Memory B cell (primary cell): ENCODE data around the gene CELSR1.
A peak's percentile ranks its signal among the peaks of the same experiment; 100 is the strongest.

Experiments
- ATAC-seq: fragments of 150-1000 bp; cut with Tn5 transposase; 2 replicates; pipeline ENCODE4 v1.10.0; 2021; ENCODE audit warnings: low read depth, mild to moderate bottlenecking, moderate library complexity
- DNase-seq, 2 donors: peaks; one replicate each; pipeline ENCODE4 v3.0.0; 2022; ENCODE audit warnings: low spot score in 2 of 2
- H3K27ac Mint-ChIP-seq: one replicate; pipeline ENCODE4 v1.8.0; 2022; ENCODE audit warnings: mild to moderate bottlenecking, moderate library complexity, mixed read lengths
- H3K27me3 Mint-ChIP-seq: one replicate; pipeline ENCODE4 v1.8.0; 2022; ENCODE audit warnings: mixed read lengths
- H3K36me3 Mint-ChIP-seq: one replicate; pipeline ENCODE4 v1.8.0; 2022; ENCODE audit warnings: mild to moderate bottlenecking, mixed read lengths
- H3K4me1 Mint-ChIP-seq: one replicate; pipeline ENCODE4 v1.8.0; 2022; ENCODE audit warnings: mixed read lengths
- H3K4me3 Mint-ChIP-seq: one replicate; pipeline ENCODE4 v1.8.0; 2022; ENCODE audit warnings: mild to moderate bottlenecking, moderate library complexity, mixed read lengths
- H3K9me3 Mint-ChIP-seq: one replicate; pipeline ENCODE4 v1.8.0; 2022; ENCODE audit warnings: mixed read lengths

Gene CELSR1

DNA sequence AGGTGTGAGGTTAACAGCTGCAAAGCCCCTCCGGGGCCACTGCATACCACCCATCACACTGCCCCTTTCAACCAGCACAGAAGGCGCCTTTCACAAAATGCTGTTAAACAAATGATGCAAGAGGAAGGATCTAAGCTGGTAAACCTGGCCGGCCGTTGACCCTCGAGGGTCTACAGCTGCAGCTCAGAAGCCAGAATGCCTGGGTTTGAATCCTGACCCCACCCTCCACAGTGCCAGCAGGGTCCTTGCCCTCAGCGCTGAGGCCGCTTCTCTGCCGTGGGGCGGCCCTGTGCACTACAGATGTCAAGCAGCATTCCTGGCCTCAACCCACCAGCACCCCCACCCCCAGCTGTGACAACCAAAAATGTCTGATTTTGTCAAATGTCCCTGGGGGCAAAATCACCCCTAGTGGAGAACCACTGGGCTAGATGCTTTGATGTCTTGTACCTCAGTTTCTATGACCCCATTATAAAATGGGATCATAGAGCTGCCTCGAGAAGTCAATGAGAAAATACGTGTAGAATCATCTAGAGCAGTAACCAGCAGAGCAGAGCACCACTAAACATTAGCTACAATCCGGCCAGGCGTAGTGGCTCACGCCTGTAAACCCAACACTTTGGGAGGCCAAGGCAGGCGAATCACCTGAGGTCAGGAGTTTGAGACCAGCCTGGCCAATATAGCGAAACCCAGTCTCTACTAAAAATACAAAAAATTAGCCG, 77.9 kb downstream of the CELSR1 start:
- Mint-ChIP-seq H3K4me1 (peaks cover 4% of the 10 kb centered on the region), H3K27ac (no peak overlapping the region), H3K36me3 (no peaks in the 10 kb centered on the region), H3K9me3 (no peaks in the 10 kb centered on the region), H3K4me3 (no peak overlapping the region), H3K27me3 (peaks cover 22% of the 10 kb centered on the region)
- ATAC-seq (no peak), DNase-seq (no peak)

DNA sequence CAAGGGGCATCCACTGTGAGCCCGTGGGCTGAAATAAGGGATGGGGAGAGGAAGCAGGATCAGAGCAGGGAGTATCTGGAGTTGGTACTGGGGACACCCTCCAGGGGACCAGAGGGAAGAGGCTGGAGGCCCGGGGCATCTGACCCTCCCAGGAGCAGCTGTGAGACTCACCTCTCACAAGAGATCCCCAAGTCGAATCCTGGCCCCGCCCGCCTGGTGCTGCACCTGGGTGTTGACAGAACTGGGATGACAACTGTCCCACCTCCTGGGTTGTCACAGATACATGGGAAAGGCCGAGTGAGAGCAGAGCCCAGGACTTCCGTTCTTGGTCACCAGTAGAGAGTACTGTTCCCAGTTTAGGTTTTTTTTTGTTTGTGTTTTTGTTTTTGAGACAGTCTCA, 78.9 kb downstream of the CELSR1 start:
- Mint-ChIP-seq H3K9me3 (no peaks in the 10 kb centered on the region), H3K4me3 (no peak overlapping the region), H3K27ac (no peak overlapping the region), H3K36me3 (no peaks in the 10 kb centered on the region), H3K27me3 (peaks cover 19% of the 10 kb centered on the region), H3K4me1 (peaks cover 4% of the 10 kb centered on the region)
- DNase-seq = no peak
- ATAC-seq = no peak

DNA sequence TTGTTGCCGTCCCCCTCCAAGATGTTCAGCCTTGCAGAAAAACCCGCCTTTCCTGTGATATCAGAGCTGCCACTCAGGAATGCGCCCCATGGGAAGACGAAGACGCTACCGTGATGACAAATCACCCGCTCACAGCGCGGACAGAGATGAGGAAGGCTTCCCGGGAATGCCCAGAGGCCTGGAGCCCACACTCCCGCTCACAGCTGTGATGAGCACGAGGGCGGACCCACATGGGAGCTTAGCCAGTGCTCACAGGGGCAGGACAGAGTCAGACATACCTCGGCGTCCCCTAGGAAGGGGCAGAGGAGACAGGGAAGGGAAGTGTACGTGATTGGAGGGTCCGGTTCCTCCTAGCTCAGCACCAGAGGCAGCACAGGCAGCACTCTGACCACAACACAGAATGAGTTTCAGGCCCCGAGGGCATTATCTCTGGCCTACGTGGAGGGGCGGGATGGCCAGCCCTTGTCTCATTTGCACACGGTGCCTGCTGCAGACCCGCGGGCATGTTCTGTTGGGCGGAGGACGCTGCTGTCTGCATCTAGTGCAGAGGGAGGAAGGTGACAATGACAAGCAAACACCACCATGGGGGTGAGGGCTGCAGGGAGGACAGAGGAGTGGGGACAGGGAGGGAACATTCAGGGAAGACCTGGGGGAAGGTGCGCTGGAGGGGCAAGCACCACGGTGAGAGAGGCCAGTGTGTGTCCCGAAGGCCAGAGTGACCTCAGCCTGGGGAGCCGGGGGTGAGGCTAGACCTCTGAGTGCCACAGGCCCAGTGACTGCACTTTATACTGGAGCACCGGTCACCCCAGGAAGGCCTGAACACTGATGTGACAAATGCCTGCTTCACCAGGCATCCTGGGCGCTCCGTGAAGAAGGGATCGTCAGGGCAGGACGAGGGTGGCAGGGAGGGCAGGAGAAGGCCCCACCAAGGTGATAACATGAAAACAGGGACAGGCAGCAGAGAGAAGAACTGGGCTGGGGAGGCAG, 79.6 kb downstream of the CELSR1 start:
- Mint-ChIP-seq H3K27ac (peak overlapping the region; percentile 42), H3K4me1 (peaks cover 4% of the 10 kb centered on the region), H3K27me3 (peaks cover 19% of the 10 kb centered on the region), H3K36me3 (no peaks in the 10 kb centered on the region), H3K9me3 (no peaks in the 10 kb centered on the region), H3K4me3 (no peak overlapping the region)
- ATAC-seq = no peak
- no peak for DNase-seq

DNA sequence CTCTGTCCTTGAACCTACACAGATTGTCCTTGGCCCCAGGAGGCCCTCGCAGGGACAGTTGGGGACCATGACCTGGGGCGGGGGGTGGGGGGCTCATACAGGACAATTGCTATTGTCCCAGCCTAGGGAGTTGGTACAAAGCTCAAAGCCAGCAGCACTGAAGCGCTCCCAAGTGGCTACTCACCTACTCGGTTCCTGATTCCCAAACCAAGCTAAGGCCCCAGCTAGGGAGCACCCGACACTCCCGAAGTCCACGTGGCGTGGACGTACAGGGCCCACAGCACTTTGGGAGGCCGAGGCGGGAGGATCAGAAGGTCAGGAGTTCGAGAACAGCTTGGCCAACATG, 80.6 kb downstream of the CELSR1 start:
- no peak overlapping the region for H3K27ac Mint-ChIP-seq
- H3K27me3 Mint-ChIP-seq = peaks cover 19% of the 10 kb centered on the region
- H3K36me3 Mint-ChIP-seq = no peaks in the 10 kb centered on the region
- H3K9me3 Mint-ChIP-seq = no peaks in the 10 kb centered on the region
- DNase-seq (no peak), ATAC-seq (no peak)
- no peak overlapping the region for H3K4me3 Mint-ChIP-seq
- peaks cover 4% of the 10 kb centered on the region for H3K4me1 Mint-ChIP-seq

DNA sequence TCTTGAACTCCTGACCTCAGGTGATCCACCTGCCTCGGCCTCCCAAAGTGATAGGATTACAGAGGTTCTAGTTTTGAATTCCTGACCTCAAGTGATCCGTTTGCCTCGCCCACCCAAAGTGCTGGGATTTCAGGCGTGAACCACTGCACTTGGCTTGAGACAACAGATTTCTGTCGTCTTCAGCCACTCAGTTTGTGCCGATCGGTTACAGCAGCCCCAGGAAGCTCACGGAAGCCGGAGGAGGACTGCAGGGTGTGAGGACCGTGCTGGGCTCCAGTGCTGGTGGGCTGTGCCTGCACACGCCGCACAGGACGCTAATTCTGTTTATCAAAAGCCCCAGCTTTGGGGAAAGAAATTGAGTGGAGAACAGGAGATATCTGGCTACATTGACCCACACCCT, 82.0 kb downstream of the CELSR1 start:
- DNase-seq (no peak), ATAC-seq (no peak)
- H3K36me3 Mint-ChIP-seq = no peaks in the 10 kb centered on the region
- H3K4me1 Mint-ChIP-seq = peaks cover 4% of the 10 kb centered on the region
- no peak overlapping the region for H3K27ac Mint-ChIP-seq
- H3K4me3 Mint-ChIP-seq = no peak overlapping the region
- peaks cover 19% of the 10 kb centered on the region for H3K27me3 Mint-ChIP-seq
- H3K9me3 Mint-ChIP-seq = no peaks in the 10 kb centered on the region

DNA sequence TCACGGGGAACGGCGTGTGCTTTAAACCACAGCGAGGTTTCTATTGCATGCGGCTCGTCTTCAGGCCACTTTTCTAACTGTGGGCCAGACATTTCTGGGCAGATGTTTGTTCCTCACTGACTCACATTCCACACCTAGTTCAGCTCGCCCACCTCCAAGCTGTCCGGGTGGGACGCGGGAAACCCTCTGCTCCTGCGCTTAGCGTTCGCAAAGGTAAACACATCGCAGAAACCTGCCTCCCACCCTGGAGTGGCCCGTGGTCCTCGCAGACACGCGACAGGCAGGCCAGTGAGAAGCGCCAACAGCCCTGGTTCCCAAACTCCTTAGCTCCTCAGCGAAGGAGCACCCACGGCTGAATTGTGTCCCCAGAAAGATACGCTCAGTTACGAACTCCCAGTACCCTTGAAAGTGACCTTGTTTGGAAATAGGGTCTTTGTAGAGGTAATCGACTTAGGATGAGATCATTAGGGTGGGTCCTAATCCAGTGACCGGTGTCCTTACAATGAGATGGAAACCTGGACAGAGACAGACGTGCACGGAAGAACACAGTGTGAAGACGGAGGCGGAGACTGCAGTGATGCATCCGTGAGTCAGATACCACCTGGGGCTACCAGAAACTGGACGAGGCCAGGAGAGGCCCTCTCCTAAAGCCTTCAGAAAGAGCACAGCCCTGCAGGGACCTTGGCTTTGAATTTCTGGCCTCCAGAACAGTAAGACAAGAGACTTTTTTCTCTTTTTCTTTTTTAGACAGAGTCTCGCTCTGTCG, 82.7 kb downstream of the CELSR1 start:
- DNase-seq (no peak), ATAC-seq (no peak)
- Mint-ChIP-seq H3K36me3 (no peaks in the 10 kb centered on the region), H3K27ac (no peak overlapping the region), H3K9me3 (no peaks in the 10 kb centered on the region), H3K4me3 (no peak overlapping the region), H3K27me3 (peaks cover 16% of the 10 kb centered on the region), H3K4me1 (peaks cover 4% of the 10 kb centered on the region)

DNA sequence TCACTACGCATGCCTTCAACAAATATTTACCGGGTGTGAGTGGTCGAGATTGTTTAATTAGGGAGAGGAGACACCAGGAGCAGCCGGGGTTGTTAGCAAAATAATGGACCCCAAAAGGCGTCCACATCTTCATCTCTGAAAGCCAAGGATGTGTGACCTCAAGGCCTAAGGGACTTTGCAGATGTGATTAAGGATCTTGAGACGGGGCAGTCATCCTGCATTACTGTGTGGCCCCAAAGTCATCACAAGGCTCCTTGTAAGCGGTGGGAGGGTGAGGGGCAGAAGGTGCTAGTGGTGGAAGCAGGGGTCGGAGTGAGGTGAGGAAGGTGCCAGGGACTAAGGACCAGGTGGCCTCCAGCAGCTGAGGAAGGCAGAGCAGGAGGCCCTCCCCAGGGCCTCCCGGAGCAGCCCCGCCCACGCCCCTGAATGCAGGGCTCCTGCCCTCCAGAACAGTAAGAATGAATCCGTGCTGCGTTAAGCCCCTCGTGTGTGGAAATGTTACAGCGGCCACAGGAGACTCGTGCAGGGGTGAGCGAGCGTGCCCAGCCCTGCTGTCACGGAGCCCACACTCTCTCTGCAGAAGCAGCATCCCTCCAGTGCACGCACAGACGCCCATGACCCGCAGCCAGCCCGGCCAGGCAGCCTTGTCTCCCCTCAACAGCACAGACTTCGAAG, 83.5 kb downstream of the CELSR1 start:
- Mint-ChIP-seq H3K27me3 (peaks cover 22% of the 10 kb centered on the region), H3K9me3 (peaks cover 3% of the 10 kb centered on the region)

DNA sequence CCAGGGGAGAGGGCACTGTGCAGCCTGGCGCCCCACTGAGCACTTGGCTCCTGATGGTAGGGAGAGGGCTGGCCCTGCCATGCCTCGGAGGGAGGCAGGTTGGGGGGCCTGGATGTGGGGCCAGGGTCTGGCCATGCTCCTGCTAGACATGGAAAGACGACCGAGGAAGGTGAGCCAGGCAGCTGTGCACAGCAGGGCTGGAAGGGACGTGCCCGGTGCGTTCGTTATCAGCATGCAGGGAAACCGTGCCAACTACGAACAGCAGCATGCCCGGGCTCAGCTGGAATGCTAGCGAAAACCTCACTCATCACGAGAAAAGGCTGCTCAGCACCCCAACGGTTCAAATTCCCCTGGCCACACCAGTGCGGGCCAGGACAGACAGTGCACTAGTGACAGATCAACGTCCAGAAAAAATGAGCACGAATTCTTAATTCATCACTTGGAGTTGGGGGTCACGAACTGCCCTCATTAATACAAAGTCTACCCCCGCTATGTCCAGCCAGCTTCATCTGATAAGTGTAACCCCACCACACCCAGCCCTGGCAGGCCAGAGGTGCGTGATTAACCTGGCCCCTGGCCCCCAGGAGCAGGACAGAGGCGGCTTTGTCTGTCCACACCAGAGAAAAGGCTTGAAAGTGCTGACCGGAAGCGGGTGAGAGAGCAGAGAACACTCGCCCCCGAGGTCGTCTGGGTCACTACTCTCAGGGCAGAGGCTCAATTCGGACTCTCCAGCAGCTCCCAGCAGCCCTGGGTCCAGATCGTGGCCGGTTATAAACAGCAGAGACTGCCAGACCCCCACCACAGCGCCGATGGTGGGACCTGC, 84.2 kb downstream of the CELSR1 start:
- DNase-seq (no peak), ATAC-seq (no peak)
- H3K4me3 Mint-ChIP-seq = no peak overlapping the region
- peaks cover 1% of the 10 kb centered on the region for H3K4me1 Mint-ChIP-seq
- H3K27me3 Mint-ChIP-seq = peaks cover 20% of the 10 kb centered on the region
- H3K9me3 Mint-ChIP-seq = peaks cover 3% of the 10 kb centered on the region
- H3K27ac Mint-ChIP-seq = no peak overlapping the region
- peaks cover 2% of the 10 kb centered on the region for H3K36me3 Mint-ChIP-seq

More for the DNA sequence above, 83.5 kb downstream of the CELSR1 start:
- ATAC-seq = no peak
- no peak overlapping the region for H3K4me3 Mint-ChIP-seq
- H3K27ac Mint-ChIP-seq = no peak overlapping the region
- no peak for DNase-seq
- peaks cover 2% of the 10 kb centered on the region for H3K36me3 Mint-ChIP-seq
- H3K4me1 Mint-ChIP-seq = peaks cover 4% of the 10 kb centered on the region

DNA sequence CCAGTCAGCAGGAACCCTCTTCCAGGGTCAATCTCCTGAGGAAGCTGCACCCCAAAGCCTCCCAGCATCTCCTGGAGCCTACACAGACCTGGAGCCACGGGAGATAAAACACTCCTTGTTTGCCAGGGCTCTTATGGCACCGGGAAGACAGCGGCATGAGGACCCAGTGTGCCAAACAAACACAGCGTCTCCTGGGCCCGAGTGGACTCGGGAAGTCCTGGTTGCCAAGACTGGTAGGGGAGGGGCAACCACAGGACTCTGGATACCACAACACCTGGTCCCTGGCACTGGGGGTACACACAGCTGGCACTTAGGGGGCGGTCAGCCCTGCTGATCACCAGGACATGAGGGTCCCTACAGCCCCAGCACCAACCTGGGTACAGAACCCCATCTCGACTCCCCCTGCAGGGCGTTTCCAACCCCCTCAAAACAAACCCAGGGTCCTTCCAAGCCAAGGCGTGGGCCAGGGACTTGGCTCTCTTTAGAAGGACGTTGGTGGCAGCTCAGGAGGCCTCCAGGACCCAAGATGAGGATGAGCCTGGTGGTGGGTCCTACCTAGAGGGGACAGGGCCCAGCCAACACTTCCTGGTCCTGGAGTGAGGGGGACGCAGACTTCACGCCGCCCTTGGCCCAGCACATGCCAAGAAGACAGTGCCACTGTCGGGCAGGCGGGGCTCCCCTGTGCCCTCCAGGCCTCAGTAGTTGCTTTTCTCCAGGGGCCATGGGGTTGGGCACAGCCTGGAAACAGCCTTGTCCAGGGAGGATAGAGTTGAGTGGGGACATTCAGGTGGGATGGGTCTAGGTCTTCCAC, 85.0 kb downstream of the CELSR1 start:
- no peak for DNase-seq
- Mint-ChIP-seq H3K9me3 (peaks cover 3% of the 10 kb centered on the region), H3K27ac (no peak overlapping the region), H3K4me1 (no peaks in the 10 kb centered on the region), H3K4me3 (no peak overlapping the region), H3K27me3 (peaks cover 12% of the 10 kb centered on the region), H3K36me3 (peaks cover 2% of the 10 kb centered on the region)
- no peak for ATAC-seq

DNA sequence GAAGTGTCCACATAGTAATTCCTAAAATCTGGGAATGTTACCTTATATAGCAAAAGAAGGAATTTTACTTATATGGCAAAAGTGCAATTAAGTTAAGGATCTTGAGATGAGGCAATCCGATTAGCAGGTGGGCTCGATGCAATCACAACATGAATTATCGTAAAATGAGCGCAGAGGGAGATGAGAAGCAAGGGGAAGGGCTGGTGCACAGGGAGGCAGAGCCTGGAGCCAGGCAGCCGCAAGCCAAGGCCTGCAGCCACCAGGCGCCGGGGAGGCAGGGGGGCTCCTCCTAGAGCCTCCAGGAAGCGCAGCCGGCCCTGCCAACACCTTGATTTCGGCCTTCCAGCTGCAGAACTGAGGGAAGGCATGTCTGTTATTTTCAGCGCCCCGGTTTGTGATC, 85.7 kb downstream of the CELSR1 start:
- H3K27ac Mint-ChIP-seq = no peak overlapping the region
- peaks cover 2% of the 10 kb centered on the region for H3K36me3 Mint-ChIP-seq
- no peaks in the 10 kb centered on the region for H3K4me1 Mint-ChIP-seq
- H3K9me3 Mint-ChIP-seq = peaks cover 3% of the 10 kb centered on the region
- DNase-seq (no peak), ATAC-seq (no peak)
- no peak overlapping the region for H3K4me3 Mint-ChIP-seq
- peaks cover 11% of the 10 kb centered on the region for H3K27me3 Mint-ChIP-seq

DNA sequence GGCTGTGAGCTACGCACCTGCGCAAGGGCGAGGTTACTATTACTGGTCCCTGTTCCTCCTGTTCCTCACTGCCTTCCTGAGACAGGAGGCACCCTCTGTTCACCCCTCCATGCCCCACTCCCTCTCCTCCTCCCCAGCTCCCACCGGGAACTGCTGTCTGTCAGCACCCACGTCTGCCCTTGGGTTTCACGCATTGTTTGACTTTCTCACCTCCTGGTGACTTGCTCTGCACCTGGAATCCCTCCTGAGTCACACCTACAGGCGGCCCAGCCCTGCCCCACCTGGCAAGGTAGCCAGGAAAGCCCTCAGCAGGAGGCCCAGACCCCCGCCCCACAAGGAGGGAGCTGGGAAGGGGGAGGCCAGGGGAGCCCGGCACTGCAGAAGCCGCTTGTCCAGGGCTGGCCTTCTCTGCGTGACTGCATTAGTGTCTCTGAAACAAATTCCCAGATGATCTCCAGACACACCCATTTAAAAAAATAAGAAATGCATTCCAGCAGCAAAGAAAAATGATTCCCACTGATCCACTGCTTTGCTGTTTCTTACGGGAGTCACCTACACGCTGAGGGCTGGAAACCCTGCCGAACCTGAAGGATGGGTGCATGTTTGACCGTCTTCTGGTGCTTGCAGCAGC, 86.4 kb downstream of the CELSR1 start:
- Mint-ChIP-seq H3K27me3 (peaks cover 11% of the 10 kb centered on the region), H3K9me3 (peaks cover 3% of the 10 kb centered on the region), H3K4me3 (no peak overlapping the region), H3K36me3 (peaks cover 2% of the 10 kb centered on the region), H3K4me1 (no peaks in the 10 kb centered on the region), H3K27ac (no peak overlapping the region)
- ATAC-seq = no peak
- no peak for DNase-seq
